MM.1S (cell line): ENCODE data around the gene DSCAM.

ENCODE experiments used
- DNase-seq: peaks from one replicate; pipeline ENCODE4 v3.0.0-alpha.2; 2015
- H2AFZ ChIP-seq: fragments of 300-600 bp; sonication (generic); 2 replicates; pipeline ENCODE4 v1.6.0; 2016; ENCODE audit warnings: antibody characterized with exemption, low read length
- H3F3A ChIP-seq: fragments of 300-600 bp; sonication (generic); 2 replicates; pipeline ENCODE4 v1.6.1; 2016; ENCODE audit warnings: mild to moderate bottlenecking, antibody characterized with exemption, low read length, moderate library complexity, mixed read lengths; ENCODE audit not compliant: insufficient read depth
- H3K27ac ChIP-seq: fragments of 300-600 bp; sonication (generic); 2 replicates; pipeline ENCODE4 v1.5.1; 2016; ENCODE audit warnings: mild to moderate bottlenecking, low read length
- H3K27me3 ChIP-seq: fragments of 300-600 bp; sonication (generic); replicated peaks from 2 replicates; pipeline ENCODE4 v1.6.0; 2016; ENCODE audit warnings: low read length; ENCODE audit not compliant: insufficient read depth
- H3K36me3 ChIP-seq: fragments of 300-600 bp; sonication (generic); replicated peaks from 2 replicates; pipeline ENCODE4 v1.6.1; 2016; ENCODE audit warnings: mild to moderate bottlenecking, low read length, mixed read lengths; ENCODE audit not compliant: insufficient read depth
- H3K4me1 ChIP-seq: fragments of 300-600 bp; sonication (generic); 2 replicates; pipeline ENCODE4 v1.6.1; 2016; ENCODE audit warnings: low read length, mixed read lengths
- H3K4me2 ChIP-seq: fragments of 300-600 bp; sonication (generic); 2 replicates; pipeline ENCODE4 v1.6.0; 2016; ENCODE audit warnings: low read depth, low read length
- H3K4me3 ChIP-seq: fragments of 300-600 bp; sonication (generic); 2 replicates; pipeline ENCODE4 v1.5.1; 2016; ENCODE audit warnings: low read length, mixed read lengths
- H3K79me2 ChIP-seq: fragments of 300-600 bp; sonication (generic); 2 replicates; pipeline ENCODE4 v1.6.1; 2016; ENCODE audit warnings: mixed run types, low read length, mixed read lengths
- H3K9ac ChIP-seq: fragments of 300-600 bp; sonication (generic); 2 replicates; pipeline ENCODE4 v1.6.1; 2016; ENCODE audit warnings: low read length, mixed read lengths
- H3K9me2 ChIP-seq: fragments of 300-600 bp; sonication (generic); replicated peaks from 2 replicates; pipeline ENCODE4 v1.6.1; 2016; ENCODE audit warnings: mild to moderate bottlenecking, low read length, mixed read lengths; ENCODE audit not compliant: insufficient read depth
- H3K9me3 ChIP-seq: fragments of 300-600 bp; sonication (generic); replicated peaks from 2 replicates; pipeline ENCODE4 v1.6.1; 2016; ENCODE audit warnings: mild to moderate bottlenecking, low read length, mixed read lengths; ENCODE audit not compliant: insufficient read depth
- H4K20me1 ChIP-seq: fragments of 300-600 bp; sonication (generic); 2 replicates; pipeline ENCODE4 v1.6.1; 2016; ENCODE audit warnings: mild to moderate bottlenecking, low read length, moderate library complexity, mixed read lengths; ENCODE audit not compliant: insufficient read depth
- CTCF ChIP-seq: fragments of 300-600 bp; sonication (generic); IDR thresholded peaks from 2 replicates; pipeline ENCODE4 v1.5.1; 2016; ENCODE audit warnings: antibody characterized with exemption, low read length, mixed read lengths
- EZH2 ChIP-seq: fragments of 300-600 bp; sonication (generic); optimal IDR thresholded peaks from 2 replicates; pipeline ENCODE3; 2017; ENCODE audit warnings: low read depth, mild to moderate bottlenecking, antibody characterized with exemption, low read length, mixed read lengths
- EZH2phosphoT487 ChIP-seq: fragments of 300-600 bp; sonication (generic); IDR thresholded peaks from 2 replicates; pipeline ENCODE4 v1.6.1; 2018; ENCODE audit warnings: antibody characterized with exemption, low read length

Gene DSCAM

GRCh38 chr21:40796464-40796863 is 50.5 kb downstream of the DSCAM start:
- H3K36me3 ChIP-seq: no peaks in the 10 kb centered on the region
- H4K20me1 ChIP-seq: no peaks in the 10 kb centered on the region
- DNase-seq: no peak
- no peak overlapping the region for H3K9ac ChIP-seq
- H3K79me2 ChIP-seq: no peaks in the 10 kb centered on the region
- no peaks in the 10 kb centered on the region for H3K27me3 ChIP-seq
- no peak overlapping the region for H3K4me3 ChIP-seq
- no peaks in the 10 kb centered on the region for H3F3A ChIP-seq
- no peak overlapping the region for H2AFZ ChIP-seq
- H3K4me2 ChIP-seq: no peak overlapping the region
- no peak for TF ChIP-seq EZH2
- TF ChIP-seq CTCF: no peak
- TF ChIP-seq EZH2phosphoT487: no peak
- H3K4me1 ChIP-seq: no peaks in the 10 kb centered on the region
- H3K9me3 ChIP-seq: no peaks in the 10 kb centered on the region
- H3K27ac ChIP-seq: no peak overlapping the region
- H3K9me2 ChIP-seq: no peaks in the 10 kb centered on the region

GRCh38 chr21:40795313-40795712 is 51.6 kb downstream of the DSCAM start:
- no peak for TF ChIP-seq CTCF
- TF ChIP-seq EZH2phosphoT487: no peak
- no peak for TF ChIP-seq EZH2
- Histone ChIP-seq H2AFZ (no peak overlapping the region), H3K36me3 (no peaks in the 10 kb centered on the region), H3K27me3 (no peaks in the 10 kb centered on the region), H3K79me2 (no peaks in the 10 kb centered on the region), H3K9me2 (no peaks in the 10 kb centered on the region), H4K20me1 (no peaks in the 10 kb centered on the region), H3K4me2 (no peak overlapping the region), H3K4me3 (no peak overlapping the region), H3K9me3 (no peaks in the 10 kb centered on the region), H3K9ac (no peak overlapping the region), H3F3A (no peaks in the 10 kb centered on the region), H3K4me1 (no peaks in the 10 kb centered on the region), H3K27ac (no peak overlapping the region)
- no peak for DNase-seq

GRCh38 chr21:40792691-40793456 is 54.1 kb downstream of the DSCAM start:
- DNase-seq: no peak
- H3K27me3 ChIP-seq: no peaks in the 10 kb centered on the region
- no peaks in the 10 kb centered on the region for H3K4me1 ChIP-seq
- H3K36me3 ChIP-seq: no peaks in the 10 kb centered on the region
- no peaks in the 10 kb centered on the region for H3F3A ChIP-seq
- H3K4me3 ChIP-seq: no peak overlapping the region
- H3K27ac ChIP-seq: no peak overlapping the region
- H3K79me2 ChIP-seq: no peaks in the 10 kb centered on the region
- no peak overlapping the region for H2AFZ ChIP-seq
- H3K9me2 ChIP-seq: no peaks in the 10 kb centered on the region
- TF ChIP-seq EZH2 (no peak), EZH2phosphoT487 (no peak), CTCF (no peak)
- H4K20me1 ChIP-seq: no peaks in the 10 kb centered on the region
- H3K9me3 ChIP-seq: no peaks in the 10 kb centered on the region
- no peak overlapping the region for H3K4me2 ChIP-seq
- no peak overlapping the region for H3K9ac ChIP-seq
